Effector memory CD4-positive, alpha-beta T cell (primary cell): ENCODE data around the gene CYLC1.

Experiments
- DNase-seq, 3 donors: peaks; one replicate each; pipeline ENCODE4 v3.0.0-alpha.2; 2020
- H3K27ac ChIP-seq: 2 replicates; pipeline ENCODE4 v1.7.0; 2013; ENCODE audit warnings: mild to moderate bottlenecking, low read length, moderate library complexity; ENCODE audit not compliant: insufficient read depth, poor library complexity, severe bottlenecking
- H3K27me3 ChIP-seq: replicated peaks from 2 replicates; pipeline ENCODE4 v1.7.0; 2013; ENCODE audit warnings: mild to moderate bottlenecking, low read length; ENCODE audit not compliant: insufficient read depth, control insufficient read depth, poor library complexity, severe bottlenecking
- H3K36me3 ChIP-seq: 2 replicates; pipeline ENCODE4 v1.7.0; 2013; ENCODE audit warnings: mild to moderate bottlenecking, low read length, moderate library complexity; ENCODE audit not compliant: control insufficient read depth, insufficient read depth
- H3K4me1 ChIP-seq: 2 replicates; pipeline ENCODE4 v1.7.0; 2013; ENCODE audit warnings: low read length, mild to moderate bottlenecking; ENCODE audit not compliant: control insufficient read depth, insufficient read depth, poor library complexity, severe bottlenecking
- H3K4me3 ChIP-seq: 2 replicates; pipeline ENCODE4 v1.7.0; 2013; ENCODE audit warnings: low read length, low read depth, mild to moderate bottlenecking; ENCODE audit not compliant: insufficient read depth, poor library complexity, severe bottlenecking
- H3K9me3 ChIP-seq: 2 replicates; pipeline ENCODE4 v1.7.0; 2013; ENCODE audit warnings: mild to moderate bottlenecking, low read length, moderate library complexity; ENCODE audit not compliant: control insufficient read depth
- total RNA-seq, 3 donors: gene quantifications; one replicate each; lab custom pipeline; 2026; lab: John Stamatoyannopoulos, UW

Gene CYLC1
- 0 reads per million in 3 donors for total RNA-seq

- Histone ChIP-seq H3K27ac (no peak within 1 kb of the TSS), H3K4me1 (no peaks in the 10 kb centered on the region), H3K9me3 (no peaks in the 10 kb centered on the region), H3K27me3 (no peaks in the 10 kb centered on the region), H3K4me3 (no peak within 1 kb of the TSS), H3K36me3 (no peaks in the 10 kb centered on the region)
- DNase-seq, result no peak
Observed at GRCh38 chrX:83860846-83861245, at the start of gene CYLC1. CYLC1 (plus strand) TSS chrX:83861146; CDS start chrX:83861183, 37 bp downstream.

GRCh38 chrX:83819304-83819703, 41.6 kb upstream of the CYLC1 start:
- DNase-seq, result no peak
- no peaks in the 10 kb centered on the region for H3K27me3 ChIP-seq
- no peaks in the 10 kb centered on the region for H3K9me3 ChIP-seq
- no peak overlapping the region for H3K27ac ChIP-seq
- no peaks in the 10 kb centered on the region for H3K4me1 ChIP-seq
- H3K4me3 ChIP-seq, result no peak overlapping the region
- no peaks in the 10 kb centered on the region for H3K36me3 ChIP-seq

GRCh38 chrX:83829874-83830273, 31.1 kb upstream of the CYLC1 start:
- no peaks in the 10 kb centered on the region for H3K4me1 ChIP-seq
- no peak for DNase-seq
- H3K27ac ChIP-seq, result no peak overlapping the region
- no peaks in the 10 kb centered on the region for H3K36me3 ChIP-seq
- H3K9me3 ChIP-seq, result no peaks in the 10 kb centered on the region
- H3K4me3 ChIP-seq, result no peak overlapping the region
- no peaks in the 10 kb centered on the region for H3K27me3 ChIP-seq

GRCh38 chrX:83845397-83845796, 15.5 kb upstream of the CYLC1 start:
- Histone ChIP-seq H3K27me3 (no peaks in the 10 kb centered on the region), H3K9me3 (no peaks in the 10 kb centered on the region), H3K27ac (no peak overlapping the region), H3K36me3 (no peaks in the 10 kb centered on the region), H3K4me1 (no peaks in the 10 kb centered on the region), H3K4me3 (no peak overlapping the region)
- DNase-seq, result no peak

GRCh38 chrX:83847339-83847738, 13.6 kb upstream of the CYLC1 start:
- DNase-seq, result no peak
- Histone ChIP-seq H3K36me3 (no peaks in the 10 kb centered on the region), H3K4me3 (no peak overlapping the region), H3K27me3 (no peaks in the 10 kb centered on the region), H3K4me1 (no peaks in the 10 kb centered on the region), H3K27ac (no peak overlapping the region), H3K9me3 (no peaks in the 10 kb centered on the region)

- H3K4me3 ChIP-seq, result no peak overlapping the region
- no peaks in the 10 kb centered on the region for H3K4me1 ChIP-seq
- no peaks in the 10 kb centered on the region for H3K27me3 ChIP-seq
- no peak for DNase-seq
- no peaks in the 10 kb centered on the region for H3K9me3 ChIP-seq
- H3K36me3 ChIP-seq, result no peaks in the 10 kb centered on the region
- no peak overlapping the region for H3K27ac ChIP-seq
Observed at GRCh38 chrX:83888585-83888984, 27.6 kb downstream of the CYLC1 start.

GRCh38 chrX:83892433-83892832, 31.5 kb downstream of the CYLC1 start:
- no peak overlapping the region for H3K27ac ChIP-seq
- no peaks in the 10 kb centered on the region for H3K4me1 ChIP-seq
- no peaks in the 10 kb centered on the region for H3K9me3 ChIP-seq
- no peak for DNase-seq
- H3K36me3 ChIP-seq, result no peaks in the 10 kb centered on the region
- H3K4me3 ChIP-seq, result no peak overlapping the region
- H3K27me3 ChIP-seq, result no peaks in the 10 kb centered on the region

GRCh38 chrX:83906921-83907320, 46.0 kb downstream of the CYLC1 start:
- Histone ChIP-seq H3K4me1 (no peaks in the 10 kb centered on the region), H3K9me3 (no peaks in the 10 kb centered on the region), H3K4me3 (no peak overlapping the region), H3K36me3 (no peaks in the 10 kb centered on the region), H3K27ac (no peak overlapping the region), H3K27me3 (no peaks in the 10 kb centered on the region)
- DNase-seq, result no peak

GRCh38 chrX:83916525-83916924, 55.6 kb downstream of the CYLC1 start:
- H3K9me3 ChIP-seq, result no peaks in the 10 kb centered on the region
- H3K4me3 ChIP-seq, result no peak overlapping the region
- H3K4me1 ChIP-seq, result no peaks in the 10 kb centered on the region
- no peak for DNase-seq
- no peak overlapping the region for H3K27ac ChIP-seq
- no peaks in the 10 kb centered on the region for H3K27me3 ChIP-seq
- H3K36me3 ChIP-seq, result no peaks in the 10 kb centered on the region

GRCh38 chrX:83934220-83934619, 73.3 kb downstream of the CYLC1 start:
- no peaks in the 10 kb centered on the region for H3K36me3 ChIP-seq
- DNase-seq, result no peak
- H3K27ac ChIP-seq, result no peak overlapping the region
- H3K4me3 ChIP-seq, result no peak overlapping the region
- H3K4me1 ChIP-seq, result no peaks in the 10 kb centered on the region
- H3K27me3 ChIP-seq, result no peaks in the 10 kb centered on the region
- no peaks in the 10 kb centered on the region for H3K9me3 ChIP-seq
